ENCODE results near the gene EEF2K.
"Not testable (repeated sequence)": the region's sequence is repeated elsewhere in the genome, so short reads cannot be mapped to it uniquely, and the experiment has no call there.

The EEF2K gene

DNA sequence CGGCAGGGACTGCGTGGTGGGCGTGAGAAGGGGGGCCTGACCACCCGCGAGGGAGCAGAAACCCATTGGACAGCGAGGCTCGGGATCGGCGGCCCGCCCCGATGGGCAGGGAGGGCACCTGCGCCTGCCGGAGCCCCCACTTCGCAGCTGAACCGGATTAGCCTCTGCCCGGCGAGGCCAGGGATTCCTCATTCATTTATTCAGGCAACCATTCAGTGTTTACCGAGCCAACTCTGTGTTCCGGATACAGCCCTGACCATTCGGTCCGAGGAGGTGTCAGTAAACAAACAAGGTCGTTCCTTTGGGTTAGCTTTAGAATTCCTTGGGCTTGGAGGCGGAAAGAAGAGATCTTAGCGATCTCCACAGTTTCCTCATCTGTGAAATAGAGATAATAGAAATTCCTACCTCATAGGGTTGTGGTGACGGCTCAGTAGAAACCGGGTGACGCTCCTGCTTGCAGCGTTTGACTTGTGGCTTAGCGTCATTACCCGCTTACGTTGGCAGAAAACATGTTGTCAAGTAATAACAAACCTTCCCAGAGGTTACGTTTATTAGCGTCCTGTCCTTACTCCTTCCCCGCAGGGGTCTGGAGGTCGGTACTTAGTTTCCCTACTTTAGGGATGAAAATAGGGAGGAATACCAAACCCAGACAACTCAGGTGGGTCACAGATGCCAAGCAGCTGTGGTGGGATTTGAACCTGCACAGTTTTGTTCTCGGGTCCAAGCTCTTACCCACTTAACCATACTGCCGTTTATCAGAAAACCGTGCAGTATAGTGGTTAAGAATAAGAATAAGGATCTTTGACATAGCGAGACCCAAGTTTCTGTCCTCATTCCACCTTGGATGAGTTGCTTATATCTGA lies 92.0 kb downstream of the EEF2K start:
- peak; percentile 91 for DNase-seq

DNA sequence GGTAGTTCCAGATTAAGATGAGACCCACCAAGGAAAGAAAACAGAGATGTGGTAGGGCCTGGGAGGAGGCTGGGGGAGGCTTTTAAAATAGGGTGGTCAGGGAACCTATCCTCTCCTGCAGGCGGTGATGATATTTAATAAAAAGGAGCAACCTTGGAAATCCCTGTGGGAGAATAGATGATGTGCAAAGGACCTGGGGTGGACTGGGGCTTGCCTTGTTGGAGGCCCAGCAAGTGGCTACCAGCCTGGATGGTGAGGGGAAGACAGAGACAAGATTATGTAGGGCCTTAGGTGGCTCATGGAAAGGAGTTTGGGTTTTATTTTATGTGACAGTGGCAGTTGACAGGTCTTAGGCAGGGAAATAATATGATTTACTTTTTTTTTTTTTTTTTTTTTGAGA lies 93.0 kb downstream of the EEF2K start:
- no peak for DNase-seq

- DNase-seq, result no peak
These were observed 94.5 kb downstream of the EEF2K start for GRCh38 chr16:22300427-22301071.

- not testable (repeated sequence) for DNase-seq
These were observed 95.3 kb downstream of the EEF2K start for GRCh38 chr16:22301423-22301822.

DNA sequence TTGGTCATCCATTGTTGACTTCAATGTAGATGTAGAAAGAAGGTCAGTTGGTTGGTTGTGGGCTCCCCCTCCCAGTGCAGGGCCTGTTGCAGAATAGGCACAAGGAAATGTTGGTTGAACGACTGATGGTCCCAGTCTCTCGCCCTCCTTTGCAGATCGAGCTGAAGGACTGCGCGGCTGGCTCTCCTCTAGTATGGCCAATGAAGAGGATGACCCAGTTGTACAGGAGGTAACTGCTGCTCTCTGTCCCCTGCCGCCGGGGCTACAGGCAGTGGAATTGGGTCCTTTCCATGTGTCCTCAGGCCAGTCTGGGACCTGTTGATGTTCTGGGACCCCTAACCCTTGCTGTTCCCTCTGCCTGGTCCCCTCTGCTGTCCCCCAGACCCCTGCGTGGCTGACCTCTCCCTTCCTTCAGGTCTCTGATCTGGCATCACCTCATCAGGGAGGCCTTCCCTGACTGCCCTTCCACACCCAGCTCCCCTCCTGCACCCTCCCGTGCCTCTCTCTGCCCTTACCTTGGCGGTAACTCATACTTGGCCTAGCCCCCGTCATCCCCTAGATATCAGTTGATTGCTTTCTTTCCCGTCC lies 96.8 kb downstream of the EEF2K start:
- no peak for DNase-seq

DNA sequence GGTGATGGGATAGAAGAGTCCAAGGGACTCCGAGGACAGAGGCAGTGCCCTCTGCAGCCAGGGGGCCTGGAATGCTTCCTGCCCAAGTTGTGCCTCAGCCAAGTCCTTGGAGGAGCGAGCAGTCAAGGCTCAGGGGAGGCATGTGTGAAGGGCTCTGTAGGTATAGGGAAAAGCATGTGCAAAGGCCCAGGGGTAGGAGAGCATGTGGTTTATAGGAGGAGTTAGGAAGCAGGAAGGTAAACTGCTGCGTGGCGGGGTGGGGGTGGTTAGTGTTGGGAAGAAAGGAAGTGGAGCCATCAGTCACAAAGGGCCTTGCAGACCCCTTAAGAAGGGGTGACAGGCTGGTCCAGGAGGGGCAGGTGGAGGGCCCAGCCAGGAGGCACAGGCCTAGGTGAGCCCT lies 98.3 kb downstream of the EEF2K start:
- no peak for DNase-seq

DNA sequence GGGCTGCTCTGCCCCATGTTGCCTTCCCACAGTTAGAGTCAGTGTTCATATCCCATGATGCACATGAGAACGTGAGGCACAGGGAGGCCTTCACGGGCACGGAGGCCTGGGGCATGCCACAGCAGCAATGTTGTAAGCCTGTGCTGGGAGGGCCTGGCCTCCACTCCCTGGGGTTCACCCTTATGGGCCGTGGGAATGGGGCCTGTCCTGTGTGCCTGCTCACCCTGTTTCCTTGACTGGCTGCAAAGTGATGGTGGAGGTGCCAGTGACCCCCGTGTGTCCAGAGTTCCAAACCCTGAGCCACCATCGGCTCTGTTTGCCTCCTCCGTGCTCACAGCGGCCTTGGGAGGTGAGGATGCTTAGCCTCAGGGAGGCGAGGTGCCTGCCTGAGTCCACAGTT lies 100.7 kb downstream of the EEF2K start:
- DNase-seq, result no peak

DNA sequence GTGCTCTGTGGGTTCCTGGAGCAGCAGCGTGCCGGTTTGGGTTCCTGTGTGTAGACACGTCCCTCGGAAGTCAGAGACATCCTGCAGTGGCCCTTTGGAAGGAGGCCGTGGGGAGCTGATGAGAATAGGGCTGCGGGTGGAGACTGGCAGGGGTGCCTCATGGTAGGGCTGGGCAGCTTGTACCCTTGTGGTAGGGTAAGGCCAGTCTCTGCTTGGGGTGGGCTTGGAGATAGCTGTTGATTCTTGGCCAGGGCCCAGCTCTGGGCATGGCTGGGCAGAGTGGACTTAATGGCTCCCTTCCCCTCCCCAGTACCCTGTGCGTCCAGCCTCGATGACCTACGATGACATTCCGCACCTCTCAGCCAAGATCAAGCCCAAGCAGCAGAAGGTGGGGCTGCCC lies 101.8 kb downstream of the EEF2K start:
- no peak for DNase-seq

DNA sequence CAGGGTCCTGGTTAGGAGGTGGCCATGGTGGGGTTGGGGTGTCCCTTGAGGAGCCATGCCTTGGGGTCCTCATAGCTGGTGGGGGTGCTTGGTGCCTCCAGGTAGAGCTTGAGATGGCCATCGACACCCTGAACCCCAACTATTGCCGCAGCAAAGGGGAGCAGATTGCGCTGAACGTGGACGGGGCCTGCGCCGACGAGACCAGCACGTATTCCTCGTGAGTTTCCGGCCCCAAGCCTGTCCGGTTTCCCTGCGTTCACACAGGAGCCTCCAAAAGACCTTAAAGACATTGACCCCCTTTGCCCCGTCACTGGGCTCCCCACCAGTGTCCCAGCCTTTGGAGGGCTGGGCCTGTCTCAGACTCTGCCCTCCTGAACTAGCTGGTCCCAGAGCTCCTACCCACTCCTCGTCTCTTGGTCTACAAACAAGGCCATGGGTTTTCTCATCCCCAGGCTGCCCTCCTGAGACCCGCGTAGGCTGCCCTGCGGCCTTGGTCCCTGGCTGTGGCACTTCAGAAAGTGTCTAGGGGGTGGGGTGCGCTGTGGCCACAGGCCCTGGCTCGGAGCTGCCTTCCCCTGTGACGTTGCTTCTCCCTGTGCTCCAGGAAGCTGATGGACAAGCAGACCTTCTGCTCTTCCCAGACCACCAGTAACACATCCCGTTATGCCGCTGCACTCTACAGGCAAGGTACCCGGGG lies 102.9 kb downstream of the EEF2K start:
- no peak for DNase-seq

GRCh38 chr16:22311520-22311919 lies 105.4 kb downstream of the EEF2K start:
- DNase-seq, result no peak

DNA sequence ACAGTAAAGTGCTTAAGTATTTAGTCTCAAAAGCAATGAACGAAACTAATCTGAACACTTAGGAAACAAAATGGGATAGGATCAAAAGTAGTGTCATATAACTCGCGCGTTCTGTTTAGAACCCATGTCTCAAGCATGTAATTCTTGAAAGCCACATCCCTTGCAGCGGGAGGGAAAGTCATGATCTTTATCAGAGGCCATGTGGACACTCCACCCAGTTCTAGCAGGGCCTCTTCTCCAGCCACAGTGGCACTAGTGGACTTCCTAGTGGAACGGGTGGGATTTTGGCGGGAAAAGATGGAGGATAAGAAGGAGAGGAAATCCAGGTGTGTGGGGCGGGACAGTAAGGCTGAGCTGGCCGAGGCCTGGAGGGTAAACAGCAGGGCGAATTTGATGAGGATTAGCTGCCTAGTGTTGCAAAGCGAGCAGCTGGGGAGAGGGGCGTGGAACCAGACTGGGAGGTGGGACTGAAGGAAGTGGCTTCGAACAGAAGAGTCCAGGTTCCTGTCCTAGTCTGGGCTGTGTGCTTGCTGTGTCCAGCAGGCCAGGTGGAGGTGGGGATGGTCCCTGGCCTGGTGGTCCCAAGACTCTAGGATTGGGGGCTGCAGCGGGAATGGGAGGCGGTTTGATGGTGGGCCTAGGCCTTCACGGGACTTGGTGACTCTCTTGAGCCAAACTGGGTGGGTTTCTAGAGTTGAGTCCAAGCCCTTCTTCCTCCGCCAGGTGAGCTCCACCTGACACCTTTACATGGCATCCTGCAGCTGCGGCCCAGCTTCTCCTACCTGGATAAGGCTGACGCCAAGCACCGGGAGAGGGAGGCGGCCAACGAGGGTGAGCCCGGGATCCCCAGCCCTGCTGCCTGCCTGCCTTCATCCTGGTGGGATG lies 107.1 kb downstream of the EEF2K start:
- no peak for DNase-seq

- DNase-seq, result no peak
These were observed 107.9 kb downstream of the EEF2K start for GRCh38 chr16:22313876-22314470.

DNA sequence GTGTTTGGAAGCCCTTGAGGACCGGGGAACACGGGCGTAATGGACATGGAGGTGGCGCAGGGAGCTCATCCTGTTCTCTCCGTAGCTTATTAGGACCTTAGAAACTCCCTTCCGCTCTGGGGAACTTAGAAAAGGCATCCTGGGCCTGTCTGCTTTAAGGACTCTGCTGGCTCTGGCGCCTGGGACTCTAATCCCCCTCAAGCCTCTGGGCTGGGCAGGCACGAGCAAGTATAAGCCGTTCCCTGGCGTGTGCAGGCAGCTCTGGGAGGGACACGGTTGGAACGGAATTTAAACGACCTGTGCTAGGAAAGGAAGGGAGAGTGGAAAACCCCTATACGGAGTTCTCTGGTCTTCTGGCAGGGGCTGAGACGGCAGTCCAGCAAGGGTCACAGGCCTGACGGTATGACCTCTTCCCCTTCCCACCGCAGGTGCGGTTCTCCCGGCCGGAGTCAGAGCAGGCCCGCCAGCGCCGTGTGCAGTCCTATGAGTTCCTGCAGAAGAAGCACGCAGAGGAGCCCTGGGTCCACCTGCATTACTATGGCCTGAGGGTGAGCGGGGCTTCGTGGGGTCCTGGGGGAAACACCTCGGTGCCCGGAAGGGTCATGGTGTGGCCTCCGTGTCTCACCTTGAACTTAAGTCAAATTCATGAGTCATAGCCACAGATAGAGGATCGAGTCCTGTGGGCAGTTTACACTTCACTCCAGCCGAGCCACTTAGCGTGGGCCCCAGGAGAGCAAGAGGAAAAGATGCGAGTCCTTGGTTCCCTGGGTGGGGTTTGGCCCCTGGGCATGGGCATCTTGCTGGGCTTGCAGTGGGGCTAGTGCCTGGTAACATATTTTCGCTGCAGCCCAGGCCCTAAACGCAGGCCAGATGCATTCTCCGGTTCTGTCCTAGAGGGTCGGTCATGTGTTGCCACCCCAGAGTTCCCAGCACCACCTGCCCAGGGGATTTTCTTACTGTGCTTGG lies 108.9 kb downstream of the EEF2K start:
- no peak for DNase-seq

DNA sequence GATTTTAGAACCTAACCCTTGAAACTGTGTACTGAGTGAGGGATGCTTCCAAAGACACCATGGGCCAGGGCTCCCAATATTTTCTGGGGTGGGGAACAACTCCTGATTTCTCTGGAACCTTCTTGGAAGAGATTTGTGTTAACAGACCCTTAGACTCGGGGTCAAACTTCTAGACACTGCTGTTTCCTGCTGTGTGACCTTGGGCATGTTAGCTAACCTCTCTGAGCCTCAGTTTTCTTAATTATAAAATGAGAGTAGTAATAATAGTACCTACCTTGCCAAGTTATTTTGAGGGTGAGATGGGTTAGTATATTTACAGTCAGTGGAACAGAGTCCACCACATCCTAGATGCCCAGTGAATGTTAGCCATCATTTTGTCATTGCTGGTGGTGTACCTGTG lies 109.9 kb downstream of the EEF2K start:
- DNase-seq, result no peak

GRCh38 chr16:22316411-22316811 lies 110.3 kb downstream of the EEF2K start:
- no peak for DNase-seq

GRCh38 chr16:22317001-22317530 lies 111.0 kb downstream of the EEF2K start:
- no peak for DNase-seq

DNA sequence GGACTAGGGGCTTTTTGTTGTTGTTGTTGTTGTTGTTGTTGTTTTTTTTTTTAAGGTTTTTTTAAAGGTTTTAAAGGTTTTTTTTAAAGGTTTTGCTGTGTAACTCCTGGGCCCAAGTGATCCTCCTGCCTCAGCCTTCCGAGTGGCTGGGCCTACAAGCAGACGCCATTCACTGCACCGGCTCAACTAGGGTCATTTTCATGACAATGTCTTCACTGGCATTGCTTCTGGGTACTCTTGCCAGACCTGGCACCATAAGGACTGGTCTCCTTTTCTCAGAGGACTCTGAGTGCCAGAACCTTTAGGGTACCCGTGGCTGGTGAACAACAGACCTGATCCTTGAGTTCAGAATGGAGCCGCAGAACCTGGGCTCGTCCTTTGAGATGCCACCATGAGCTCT lies 111.5 kb downstream of the EEF2K start:
- no peak for DNase-seq

DNA sequence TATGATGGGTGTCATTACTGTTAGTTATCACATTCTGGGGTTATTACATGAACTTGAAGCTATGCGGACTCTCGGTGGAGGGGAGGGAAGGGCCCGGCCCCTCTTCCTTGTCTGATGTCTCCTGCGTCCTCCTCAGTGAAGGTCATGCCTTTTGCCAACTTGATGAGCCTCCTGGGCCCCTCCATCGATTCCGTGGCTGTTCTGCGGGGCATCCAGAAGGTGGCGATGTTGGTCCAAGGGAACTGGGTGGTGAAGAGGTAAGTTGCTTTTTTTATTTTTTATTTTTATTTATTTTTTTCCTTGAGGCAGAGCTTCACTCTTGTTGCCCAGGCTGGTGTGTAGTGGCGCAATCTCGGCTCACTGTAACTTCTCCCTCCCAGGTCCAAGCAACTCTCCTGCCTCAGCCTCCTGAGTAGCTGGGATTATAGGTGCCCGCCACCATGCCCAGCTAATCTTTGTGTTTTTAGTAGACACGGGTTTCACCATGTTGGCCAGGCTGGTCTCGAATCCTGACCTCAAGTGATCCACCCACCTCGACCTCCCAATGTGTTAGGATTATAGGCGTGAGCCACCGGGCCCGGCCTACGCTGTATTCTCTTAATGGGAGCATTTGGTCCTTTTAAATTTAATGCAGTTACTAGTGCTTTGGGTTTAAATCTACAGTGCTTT lies 112.7 kb downstream of the EEF2K start:
- DNase-seq, result no peak

DNA sequence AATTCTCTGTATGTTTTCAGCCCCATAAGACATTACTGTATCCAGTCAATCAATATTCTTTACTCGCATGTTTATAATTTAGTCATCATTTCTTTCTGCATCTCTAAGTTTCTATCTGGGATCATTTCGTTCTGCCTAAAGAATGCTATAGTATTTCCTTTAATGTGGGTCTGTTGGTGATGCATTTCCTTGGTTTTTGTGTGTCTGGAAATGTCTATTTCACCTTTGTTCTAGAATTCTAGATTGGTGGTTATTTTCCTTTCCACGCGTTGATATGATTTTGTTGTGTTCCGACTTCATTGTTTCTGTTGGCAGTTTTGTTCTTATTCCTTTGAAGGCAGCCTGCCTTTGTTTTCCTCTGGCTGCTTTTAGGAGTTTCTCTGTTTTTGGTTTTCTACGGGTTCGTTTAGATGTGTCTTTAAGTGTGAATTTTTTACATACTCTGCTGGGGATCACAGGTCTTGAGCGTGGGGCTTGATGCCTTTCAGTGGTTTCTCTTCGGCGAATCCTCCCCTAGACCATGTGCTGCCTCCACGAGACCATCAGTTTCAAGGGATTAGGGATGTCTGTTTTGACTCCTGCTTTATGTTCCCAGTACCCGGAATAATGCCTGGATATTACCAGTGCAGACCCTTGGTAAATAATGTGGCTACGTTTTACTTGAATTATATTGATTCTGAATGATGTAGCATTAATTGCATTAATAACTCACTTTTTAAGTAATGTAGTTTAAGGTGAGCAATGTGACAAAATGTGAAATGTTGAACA lies 114.7 kb downstream of the EEF2K start:
- no peak for DNase-seq
